Keratinocyte (primary cell): ENCODE data around the gene LGSN. TPM values are rescaled to one million over a fixed set of nuclear protein-coding genes. Genes with fewer than 3 reads are reported as not detected.

Experiments used
- DNase-seq: peaks from one replicate; pipeline ENCODE4 v3.0.0-alpha.2; 2011; ENCODE audit warnings: low read depth, missing footprints, low spot score
- FAIRE-seq: peaks from 2 replicates; lab custom pipeline; 2011; peaks lifted over from hg19 to GRCh38; lab: Jason Lieb, UNC
- H2AFZ ChIP-seq: 2 replicates; pipeline ENCODE4 v1.6.0; 2012; ENCODE audit warnings: low read length, control low read depth, inconsistent platforms; ENCODE audit not compliant: control insufficient read depth
- H3K27ac ChIP-seq: 2 replicates; pipeline ENCODE4 v1.5.1; 2011; ENCODE audit warnings: low read length; ENCODE audit not compliant: control insufficient read depth, insufficient read depth
- H3K27me3 ChIP-seq: 3 replicates; pipeline ENCODE4 v1.6.0; 2011; ENCODE audit warnings: low read length; ENCODE audit not compliant: control insufficient read depth, insufficient read depth; ENCODE audit errors: extremely low read depth
- H3K36me3 ChIP-seq, 2 experiments: 2 replicates in 1 of 2; 3 replicates in 1 of 2; pipeline ENCODE4 v1.5.1; 2011; ENCODE audit warnings: low read length in 2 of 2, mild to moderate bottlenecking in 1 of 2; ENCODE audit not compliant: control insufficient read depth in 2 of 2, insufficient read depth in 2 of 2; ENCODE audit errors: extremely low read depth in 1 of 2
- H3K4me1 ChIP-seq: 3 replicates; pipeline ENCODE4 v1.5.1; 2011; ENCODE audit warnings: low read length; ENCODE audit not compliant: control insufficient read depth, insufficient read depth; ENCODE audit errors: extremely low read depth
- H3K4me2 ChIP-seq: 3 replicates; pipeline ENCODE4 v1.6.0; 2011; ENCODE audit warnings: low read depth, low read length; ENCODE audit not compliant: control insufficient read depth, insufficient read depth; ENCODE audit errors: extremely low read depth
- H3K4me3 ChIP-seq, 3 experiments: fragments of 200-600 bp in 1 of 3; sonication (generic) in 1 of 3; 2 replicates in 2 of 3; 3 replicates in 1 of 3; pipeline ENCODE4 v1.5.1; 2011 to 2016; ENCODE audit warnings: low read length in 3 of 3, mild to moderate bottlenecking in 3 of 3, control low read depth in 2 of 3, inconsistent platforms in 1 of 3, low read depth in 1 of 3, mixed read lengths in 1 of 3, mixed run types in 1 of 3, moderate library complexity in 1 of 3; ENCODE audit not compliant: control insufficient read depth in 2 of 3, insufficient read depth in 2 of 3; ENCODE audit errors: extremely low read depth in 1 of 3
- H3K79me2 ChIP-seq: 2 replicates; pipeline ENCODE4 v1.6.0; 2012; ENCODE audit warnings: low read length; ENCODE audit not compliant: control insufficient read depth, insufficient read depth
- H3K9ac ChIP-seq: 3 replicates; pipeline ENCODE4 v1.6.0; 2011; ENCODE audit warnings: low read length; ENCODE audit not compliant: control insufficient read depth, insufficient read depth; ENCODE audit errors: extremely low read depth
- H3K9me1 ChIP-seq: 3 replicates; pipeline ENCODE4 v1.6.0; 2011; ENCODE audit warnings: low read length; ENCODE audit not compliant: control insufficient read depth, insufficient read depth; ENCODE audit errors: extremely low read depth
- H3K9me3 ChIP-seq: 2 replicates; pipeline ENCODE4 v1.5.1; 2012; ENCODE audit warnings: low read depth, low read length; ENCODE audit not compliant: control insufficient read depth
- H4K20me1 ChIP-seq: 3 replicates; pipeline ENCODE4 v1.6.0; 2011; ENCODE audit warnings: low read length; ENCODE audit not compliant: control insufficient read depth, insufficient read depth; ENCODE audit errors: extremely low read depth
- EZH2 ChIP-seq: IDR thresholded peaks from one replicate; pipeline ENCODE4 v1.6.1; 2012; ENCODE audit warnings: inconsistent platforms, mild to moderate bottlenecking, low read length, moderate library complexity
- dilution Hi-C: fragments of 300-500 bp; cut with MboI; formaldehyde crosslinking; loops from one replicate; pipeline ENCODE4 v1.7.0; 2020; ENCODE audit warnings: low sequenced_read_pairs; ENCODE audit not compliant: extremely low pct_ligation_motif_present
- polyA plus RNA-seq, 5 experiments: library from polyadenylated mRNA; depleted of rRNA in 3 of 5; stranded (reverse) in 3 of 5; stranded (forward) in 1 of 5; unstranded in 1 of 5; fragments of >200 nt; gene quantifications; 1 replicate in 1 of 5; 2 replicates in 3 of 5; 3 replicates in 1 of 5; pipeline versions ENCODE4 v1.2.1 to v1.2.3, GENCODE V29; 2011 to 2012; ENCODE audit warnings: missing spikeins in 2 of 5, low read depth in 1 of 5, low replicate concordance in 1 of 5
- TF ChIP-seq, protein P1 (sequence below), 3 experiments: IDR thresholded peaks in 1 of 3; conservative IDR thresholded peaks in 1 of 3; optimal IDR thresholded peaks in 1 of 3; 2 replicates in 2 of 3; 3 replicates in 1 of 3; pipeline versions ENCODE3 to v1.5.1; 2011; ENCODE audit warnings: low read length in 3 of 3, mild to moderate bottlenecking in 3 of 3, moderate library complexity in 2 of 3, control low read depth in 1 of 3, inconsistent platforms in 1 of 3; ENCODE audit not compliant: insufficient read depth in 2 of 3; ENCODE audit errors: extremely low read depth in 1 of 3

LGSN gene
- polyA plus RNA-seq, 1 donor (not counting 4 experiments of a cell fraction or from before 2014, with no cell fraction given): not detected

DNA sequence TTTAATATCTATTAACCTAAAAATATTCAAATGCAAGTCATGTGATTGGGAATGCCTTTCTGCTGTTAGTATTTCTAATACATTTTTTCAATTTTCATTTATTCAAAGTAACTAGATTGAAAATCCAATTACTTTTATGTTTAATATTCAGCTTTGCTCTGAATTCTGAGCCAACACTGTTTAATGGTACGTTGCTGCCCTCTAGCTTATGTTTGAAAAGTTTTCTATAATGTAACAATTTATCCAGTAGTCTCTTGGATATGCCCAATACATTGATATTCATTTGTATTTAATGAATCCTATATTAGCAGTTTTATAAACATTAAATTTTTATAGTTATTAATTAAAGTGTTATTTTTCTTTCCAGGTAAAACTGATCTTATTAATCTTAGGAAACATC is 47.4 kb downstream of the LGSN start:
- H3K79me2 ChIP-seq: no peaks in the 10 kb centered on the region
- H3K27me3 ChIP-seq: no peaks in the 10 kb centered on the region
- no peak for DNase-seq
- no peak overlapping the region for H2AFZ ChIP-seq
- no peak overlapping the region for H3K9ac ChIP-seq
- no peak for TF ChIP-seq EZH2
- TF ChIP-seq, protein P1, sequence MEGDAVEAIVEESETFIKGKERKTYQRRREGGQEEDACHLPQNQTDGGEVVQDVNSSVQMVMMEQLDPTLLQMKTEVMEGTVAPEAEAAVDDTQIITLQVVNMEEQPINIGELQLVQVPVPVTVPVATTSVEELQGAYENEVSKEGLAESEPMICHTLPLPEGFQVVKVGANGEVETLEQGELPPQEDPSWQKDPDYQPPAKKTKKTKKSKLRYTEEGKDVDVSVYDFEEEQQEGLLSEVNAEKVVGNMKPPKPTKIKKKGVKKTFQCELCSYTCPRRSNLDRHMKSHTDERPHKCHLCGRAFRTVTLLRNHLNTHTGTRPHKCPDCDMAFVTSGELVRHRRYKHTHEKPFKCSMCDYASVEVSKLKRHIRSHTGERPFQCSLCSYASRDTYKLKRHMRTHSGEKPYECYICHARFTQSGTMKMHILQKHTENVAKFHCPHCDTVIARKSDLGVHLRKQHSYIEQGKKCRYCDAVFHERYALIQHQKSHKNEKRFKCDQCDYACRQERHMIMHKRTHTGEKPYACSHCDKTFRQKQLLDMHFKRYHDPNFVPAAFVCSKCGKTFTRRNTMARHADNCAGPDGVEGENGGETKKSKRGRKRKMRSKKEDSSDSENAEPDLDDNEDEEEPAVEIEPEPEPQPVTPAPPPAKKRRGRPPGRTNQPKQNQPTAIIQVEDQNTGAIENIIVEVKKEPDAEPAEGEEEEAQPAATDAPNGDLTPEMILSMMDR (optimal IDR thresholded peaks at IDR 0.05 in 1 of 3, IDR thresholded peaks at IDR 0.05 in 1 of 3, conservative IDR thresholded peaks at IDR 0.05 in 1 of 3; ENCODE audit: extremely low read depth in 1 of 3, insufficient read depth in 2 of 3, low read length in 3 of 3): peak in 1 of 3 experiments; percentile 24
- H3K27ac ChIP-seq: no peak overlapping the region
- H3K4me3 ChIP-seq: no peak overlapping the region
- no peaks in the 10 kb centered on the region for H4K20me1 ChIP-seq
- dilution Hi-C loops: no loop called here
- H3K9me3 ChIP-seq: no peaks in the 10 kb centered on the region
- no peaks in the 10 kb centered on the region for H3K36me3 ChIP-seq
- no peaks in the 10 kb centered on the region for H3K4me1 ChIP-seq
- H3K9me1 ChIP-seq: no peaks in the 10 kb centered on the region
- H3K4me2 ChIP-seq: no peak overlapping the region
- FAIRE-seq: no peak

DNA sequence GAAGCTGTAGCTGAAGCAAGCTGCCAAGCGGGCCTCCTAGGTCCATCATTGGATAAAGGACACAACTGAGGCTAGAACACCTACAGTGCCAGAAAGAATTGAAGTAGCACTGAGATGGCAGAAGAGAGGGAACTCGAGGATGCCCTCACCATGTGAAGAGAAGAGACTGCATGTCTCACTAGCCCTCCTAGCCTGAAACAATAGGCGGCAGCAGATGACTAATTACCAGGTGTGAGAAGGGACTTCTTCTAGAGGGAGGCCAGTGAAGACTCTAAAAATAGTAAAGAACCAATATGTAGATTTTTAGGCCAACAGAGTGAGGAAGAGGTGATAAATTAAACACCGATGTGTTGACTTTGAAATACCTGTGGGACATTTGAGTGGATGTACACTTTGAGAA is 50.3 kb downstream of the LGSN start:
- no peak overlapping the region for H2AFZ ChIP-seq
- H3K27me3 ChIP-seq: no peaks in the 10 kb centered on the region
- no peaks in the 10 kb centered on the region for H3K9me1 ChIP-seq
- no peaks in the 10 kb centered on the region for H3K36me3 ChIP-seq
- H3K4me1 ChIP-seq: no peaks in the 10 kb centered on the region
- no peak overlapping the region for H3K9ac ChIP-seq
- dilution Hi-C loops: no loop called here
- no peak overlapping the region for H3K27ac ChIP-seq
- DNase-seq (no peak), FAIRE-seq (no peak)
- no peaks in the 10 kb centered on the region for H4K20me1 ChIP-seq
- no peaks in the 10 kb centered on the region for H3K9me3 ChIP-seq
- no peak overlapping the region for H3K4me2 ChIP-seq
- no peak overlapping the region for H3K4me3 ChIP-seq
- TF ChIP-seq EZH2: no peak
- TF ChIP-seq, protein P1 (optimal IDR thresholded peaks at IDR 0.05 in 1 of 3, IDR thresholded peaks at IDR 0.05 in 1 of 3, conservative IDR thresholded peaks at IDR 0.05 in 1 of 3; ENCODE audit: extremely low read depth in 1 of 3, insufficient read depth in 2 of 3, low read length in 3 of 3): no peak
- no peaks in the 10 kb centered on the region for H3K79me2 ChIP-seq
